OCI-LY1 (cell line): ENCODE measurements around the gene VSIG4.

Source experiments
- CTCF ChIP-seq: fragments of 200-600 bp; sonication (generic), shearing (Covaris generic); IDR thresholded peaks from 2 replicates; pipeline ENCODE4 v1.5.1; 2017; ENCODE audit warnings: mild to moderate bottlenecking, antibody characterized with exemption, low read length, moderate library complexity, mixed read lengths
- EZH2 ChIP-seq: fragments of 200-600 bp; sonication (generic), shearing (Covaris generic); IDR thresholded peaks from 2 replicates; pipeline ENCODE4 v1.8.0; 2017; ENCODE audit warnings: borderline replicate concordance, mixed run types, mild to moderate bottlenecking, antibody characterized with exemption, low read length, moderate library complexity, mixed read lengths

GRCh38 chrX:66002824-66003680 lies 36.8 kb downstream of the VSIG4 start:
- TF ChIP-seq CTCF (no peak), EZH2 (no peak)
